Stimulated activated CD8-positive, alpha-beta memory T cell treated with anti-CD3 and anti-CD28 coated beads, Interleukin-12 subunit alpha, Interleukin-12 subunit beta, amount 100 ng/mL, for 24 hours (primary cell): ENCODE results near the gene GPR139.

ENCODE experiments used
- DNase-seq: peaks from one replicate; pipeline ENCODE4 v3.0.0-alpha.2; 2020; ENCODE audit errors: extremely low read depth

GPR139 gene

GRCh38 chr16:20053336-20053735 is 20.4 kb downstream of the GPR139 start:
- DNase-seq = no peak

GRCh38 chr16:20051611-20052010 is 22.1 kb downstream of the GPR139 start:
- DNase-seq = no peak

GRCh38 chr16:20051147-20051546 is 22.5 kb downstream of the GPR139 start:
- no peak for DNase-seq

- no peak for DNase-seq
Measured at GRCh38 chr16:20049831-20050230, 23.9 kb downstream of the GPR139 start.

- no peak for DNase-seq
Measured at GRCh38 chr16:20045886-20046285, 27.8 kb downstream of the GPR139 start.

- DNase-seq = no peak
Measured at GRCh38 chr16:20042848-20043247, 30.8 kb downstream of the GPR139 start.

GRCh38 chr16:20041924-20042596 is 31.6 kb downstream of the GPR139 start:
- DNase-seq = no peak

GRCh38 chr16:20040011-20040410 is 33.7 kb downstream of the GPR139 start:
- no peak for DNase-seq

GRCh38 chr16:20029611-20030010 is 44.1 kb downstream of the GPR139 start:
- no peak for DNase-seq

GRCh38 chr16:20026361-20027072 is 47.2 kb downstream of the GPR139 start:
- no peak for DNase-seq

- DNase-seq = no peak
Measured at GRCh38 chr16:20023190-20023589, 50.5 kb downstream of the GPR139 start.

GRCh38 chr16:20020976-20021375 is 52.7 kb downstream of the GPR139 start:
- no peak for DNase-seq

GRCh38 chr16:20020083-20020482 is 53.6 kb downstream of the GPR139 start:
- DNase-seq = no peak

- DNase-seq = no peak
Measured at GRCh38 chr16:20016234-20016633, 57.5 kb downstream of the GPR139 start.

GRCh38 chr16:20004931-20005330 is 68.8 kb downstream of the GPR139 start:
- DNase-seq = no peak

- no peak for DNase-seq
Measured at GRCh38 chr16:20002936-20003335, 70.8 kb downstream of the GPR139 start.

GRCh38 chr16:20001856-20002707 is 71.6 kb downstream of the GPR139 start:
- DNase-seq = no peak

- DNase-seq = no peak
Measured at GRCh38 chr16:19997734-19998133, 76.0 kb downstream of the GPR139 start.

- DNase-seq = no peak
Measured at GRCh38 chr16:19997264-19997663, 76.4 kb downstream of the GPR139 start.

GRCh38 chr16:19994466-19995170 is 79.1 kb downstream of the GPR139 start:
- DNase-seq = no peak

- no peak for DNase-seq
Measured at GRCh38 chr16:19991614-19992013, 82.1 kb downstream of the GPR139 start.

- no peak for DNase-seq
Measured at GRCh38 chr16:19984135-19984534, 89.6 kb downstream of the GPR139 start.
